Measurements from ENCODE around the gene GORAB. TPM values are rescaled to one million over a fixed set of nuclear protein-coding genes. Genes with fewer than 3 reads are reported as not detected.

Gene GORAB
- polyA plus RNA-seq, 1 donor from 2014 or later = 17.8 TPM

DNA sequence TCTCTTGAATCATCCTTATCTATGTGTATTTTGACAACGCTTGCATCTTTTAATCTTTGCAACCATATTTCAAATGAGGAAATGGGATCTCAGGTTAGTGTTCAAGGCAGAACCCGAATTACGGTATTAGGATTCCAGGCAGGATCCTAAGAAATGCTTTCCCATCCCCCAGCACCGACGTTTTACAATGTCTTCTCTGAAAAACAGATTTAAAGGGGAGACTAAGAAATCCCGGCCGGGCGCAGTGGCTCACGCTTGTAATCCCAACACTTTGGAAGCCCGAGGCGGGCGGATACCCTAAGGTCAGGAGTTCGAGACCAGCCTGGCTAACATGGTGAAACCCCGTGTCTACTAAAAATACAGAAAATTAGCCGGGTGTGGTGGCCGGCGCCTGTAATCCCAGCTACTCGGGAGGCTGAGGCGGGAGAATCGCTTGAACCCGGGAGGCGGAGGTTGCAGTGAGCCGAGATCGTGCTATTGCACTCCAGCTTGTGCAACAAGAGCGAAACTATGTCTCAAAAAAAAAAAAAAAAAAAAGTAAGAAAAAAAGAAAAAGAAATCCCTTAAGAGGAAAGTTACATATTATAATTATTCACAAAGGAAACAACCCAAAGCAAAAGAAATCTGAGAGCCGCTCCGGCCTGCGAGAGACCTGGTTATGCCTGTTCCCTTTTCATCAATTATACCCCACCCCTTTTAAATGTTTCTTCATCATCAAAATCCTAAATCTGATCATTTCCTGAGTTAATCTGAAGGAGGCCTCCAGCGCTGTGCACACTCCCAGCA lies 801 bp upstream of the GORAB start:
- Histone ChIP-seq H3K27ac (ENCODE audit: low read length) (peak overlapping the region; percentile 76), H3K9me2 (ENCODE audit: insufficient read depth, low read length) (no peaks in the 10 kb centered on the region), H3K4me3 (ENCODE audit: low read length) (peak overlapping the region; percentile 80), H3F3A (ENCODE audit: insufficient read depth, low read length, poor library complexity, severe bottlenecking) (peaks cover 5% of the 10 kb centered on the region), H2AFZ (ENCODE audit: low read depth, low read length) (peak overlapping the region; percentile 97), H3K79me2 (replicated peaks; ENCODE audit: insufficient read depth, low read length) (peaks cover 35% of the 10 kb centered on the region), H3K36me3 (ENCODE audit: insufficient read depth, low read length) (no peaks in the 10 kb centered on the region), H3K4me2 (ENCODE audit: low read length) (peak overlapping the region; percentile 97), H3K9ac (ENCODE audit: low read length) (peak overlapping the region; percentile 72), H4K20me1 (ENCODE audit: insufficient read depth) (no peaks in the 10 kb centered on the region), H3K9me3 (ENCODE audit: low read length) (no peaks in the 10 kb centered on the region), H3K27me3 (ENCODE audit: insufficient read depth, low read depth, low read length) (no peaks in the 10 kb centered on the region)
- TF ChIP-seq SMC3 (conservative IDR thresholded peaks at IDR 0.05; ENCODE audit: poor library complexity) (no peak), POLR2AphosphoS5 (IDR thresholded peaks at IDR 0.05) (no peak), MXI1 (conservative IDR thresholded peaks at IDR 0.05; ENCODE audit: poor library complexity, severe bottlenecking) (no peak), TAF1 (IDR thresholded peaks at IDR 0.05; ENCODE audit: low read depth) (no peak), EZH2 (IDR thresholded peaks at IDR 0.05; ENCODE audit: borderline replicate concordance, insufficient read depth, low read length, poor library complexity, severe bottlenecking) (no peak), REST (IDR thresholded peaks at IDR 0.05; ENCODE audit: borderline replicate concordance) (no peak), RAD21 (conservative IDR thresholded peaks at IDR 0.05) (no peak), EP300 (conservative IDR thresholded peaks at IDR 0.05; ENCODE audit: poor library complexity, severe bottlenecking) (no peak)
- TF ChIP-seq, protein P1, sequence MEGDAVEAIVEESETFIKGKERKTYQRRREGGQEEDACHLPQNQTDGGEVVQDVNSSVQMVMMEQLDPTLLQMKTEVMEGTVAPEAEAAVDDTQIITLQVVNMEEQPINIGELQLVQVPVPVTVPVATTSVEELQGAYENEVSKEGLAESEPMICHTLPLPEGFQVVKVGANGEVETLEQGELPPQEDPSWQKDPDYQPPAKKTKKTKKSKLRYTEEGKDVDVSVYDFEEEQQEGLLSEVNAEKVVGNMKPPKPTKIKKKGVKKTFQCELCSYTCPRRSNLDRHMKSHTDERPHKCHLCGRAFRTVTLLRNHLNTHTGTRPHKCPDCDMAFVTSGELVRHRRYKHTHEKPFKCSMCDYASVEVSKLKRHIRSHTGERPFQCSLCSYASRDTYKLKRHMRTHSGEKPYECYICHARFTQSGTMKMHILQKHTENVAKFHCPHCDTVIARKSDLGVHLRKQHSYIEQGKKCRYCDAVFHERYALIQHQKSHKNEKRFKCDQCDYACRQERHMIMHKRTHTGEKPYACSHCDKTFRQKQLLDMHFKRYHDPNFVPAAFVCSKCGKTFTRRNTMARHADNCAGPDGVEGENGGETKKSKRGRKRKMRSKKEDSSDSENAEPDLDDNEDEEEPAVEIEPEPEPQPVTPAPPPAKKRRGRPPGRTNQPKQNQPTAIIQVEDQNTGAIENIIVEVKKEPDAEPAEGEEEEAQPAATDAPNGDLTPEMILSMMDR (IDR thresholded peaks at IDR 0.05; ENCODE audit: poor library complexity, severe bottlenecking) = no peak

DNA sequence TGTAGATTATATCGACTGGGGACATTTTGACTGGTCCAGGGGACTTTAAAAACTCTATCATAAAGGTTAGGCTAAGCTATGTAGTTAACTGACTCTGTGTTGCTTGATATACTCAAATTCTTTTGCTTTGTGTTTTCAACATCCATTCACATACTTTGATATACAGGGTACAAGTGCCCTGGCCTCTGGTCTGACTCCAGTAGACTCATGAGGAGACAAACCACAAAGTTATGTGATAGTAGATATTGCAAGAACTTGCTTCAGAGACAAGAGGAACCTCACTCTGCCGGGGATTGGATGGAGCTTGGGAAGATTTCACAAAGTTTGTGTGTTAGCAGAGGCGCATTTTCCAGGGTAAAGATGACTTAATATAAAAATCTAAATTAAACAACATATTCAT lies 1.3 kb downstream of the GORAB start:
- H3K9me3 ChIP-seq (ENCODE audit: low read length) = no peaks in the 10 kb centered on the region
- no peaks in the 10 kb centered on the region for H3K36me3 ChIP-seq (ENCODE audit: insufficient read depth, low read length)
- H3K79me2 ChIP-seq (replicated peaks; ENCODE audit: insufficient read depth, low read length) = peaks cover 47% of the 10 kb centered on the region
- H3K9me2 ChIP-seq (ENCODE audit: insufficient read depth, low read length) = no peaks in the 10 kb centered on the region
- peak overlapping the region; percentile 72 for H3K9ac ChIP-seq (ENCODE audit: low read length)
- no peaks in the 10 kb centered on the region for H3K27me3 ChIP-seq (ENCODE audit: insufficient read depth, low read depth, low read length)
- no peak overlapping the region for H3K27ac ChIP-seq (ENCODE audit: low read length)
- no peaks in the 10 kb centered on the region for H4K20me1 ChIP-seq (ENCODE audit: insufficient read depth)
- peaks cover 5% of the 10 kb centered on the region for H3F3A ChIP-seq (ENCODE audit: insufficient read depth, low read length, poor library complexity, severe bottlenecking)
- TF ChIP-seq POLR2AphosphoS5 (IDR thresholded peaks at IDR 0.05) (no peak), RAD21 (conservative IDR thresholded peaks at IDR 0.05) (no peak), EP300 (conservative IDR thresholded peaks at IDR 0.05; ENCODE audit: poor library complexity, severe bottlenecking) (no peak), EZH2 (IDR thresholded peaks at IDR 0.05; ENCODE audit: borderline replicate concordance, insufficient read depth, low read length, poor library complexity, severe bottlenecking) (no peak), SMC3 (conservative IDR thresholded peaks at IDR 0.05; ENCODE audit: poor library complexity) (no peak), MXI1 (conservative IDR thresholded peaks at IDR 0.05; ENCODE audit: poor library complexity, severe bottlenecking) (no peak), TAF1 (IDR thresholded peaks at IDR 0.05; ENCODE audit: low read depth) (no peak), REST (IDR thresholded peaks at IDR 0.05; ENCODE audit: borderline replicate concordance) (no peak)
- TF ChIP-seq, protein P1 (IDR thresholded peaks at IDR 0.05; ENCODE audit: poor library complexity, severe bottlenecking) = no peak
- H3K4me2 ChIP-seq (ENCODE audit: low read length) = peak overlapping the region; percentile 97
- no peak overlapping the region for H2AFZ ChIP-seq (ENCODE audit: low read depth, low read length)
- H3K4me3 ChIP-seq (ENCODE audit: low read length) = peak overlapping the region; percentile 80
